Left ventricle myocardium inferior (tissue), 1 donor: ENCODE data around the gene PILRA. TPM values are rescaled to one million over a fixed set of nuclear protein-coding genes. Genes with fewer than 3 reads are reported as not detected.
"Not testable (repeated sequence)": the region's sequence is repeated elsewhere in the genome, so short reads cannot be mapped to it uniquely, and the experiment has no call there.

Source experiments
- DNase-seq: peaks from one replicate; pipeline ENCODE4 v3.0.0-alpha.2; 2020
- H3K27ac ChIP-seq: fragments of 200-600 bp; replicated peaks from 2 replicates; pipeline ENCODE4 v1.8.0; 2021
- H3K27me3 ChIP-seq: fragments of 200-600 bp; 2 replicates; pipeline ENCODE4 v1.8.0; 2021; ENCODE audit warnings: low read depth
- H3K36me3 ChIP-seq: fragments of 200-600 bp; 2 replicates; pipeline ENCODE4 v1.8.0; 2021
- H3K4me1 ChIP-seq: fragments of 200-600 bp; 2 replicates; pipeline ENCODE4 v1.8.0; 2021
- H3K4me3 ChIP-seq: fragments of 200-600 bp; 2 replicates; pipeline ENCODE4 v1.8.0; 2021; ENCODE audit warnings: mild to moderate bottlenecking, moderate library complexity
- H3K9me3 ChIP-seq: fragments of 200-600 bp; replicated peaks from 2 replicates; pipeline ENCODE4 v1.8.0; 2021
- CTCF ChIP-seq: fragments of 200-600 bp; IDR thresholded peaks from 2 replicates; pipeline ENCODE4 v1.8.0; 2021; ENCODE audit warnings: antibody characterized with exemption, mild to moderate bottlenecking, borderline replicate concordance
- intact Hi-C: fragments of 100-400 bp; cut with micrococcal nuclease; formaldehyde crosslinking; loops from one replicate; pipeline ENCODE4 v1.11.0; 2022
- total RNA-seq: library from RNA; stranded (reverse); fragmentation: NEBNext Ultra II Directional; extraction: Animal tissue kit (Norgen Biotek cat#: 25700); gene quantifications from one replicate; pipeline ENCODE4 v1.2.1, GENCODE V29; 2021
- donor health status: DM: no; HTN: yes; CAD: no; lungs with severe emphysema.

PILRA gene
- total RNA-seq, 1 donor from 2014 or later = 2.0 TPM

DNA sequence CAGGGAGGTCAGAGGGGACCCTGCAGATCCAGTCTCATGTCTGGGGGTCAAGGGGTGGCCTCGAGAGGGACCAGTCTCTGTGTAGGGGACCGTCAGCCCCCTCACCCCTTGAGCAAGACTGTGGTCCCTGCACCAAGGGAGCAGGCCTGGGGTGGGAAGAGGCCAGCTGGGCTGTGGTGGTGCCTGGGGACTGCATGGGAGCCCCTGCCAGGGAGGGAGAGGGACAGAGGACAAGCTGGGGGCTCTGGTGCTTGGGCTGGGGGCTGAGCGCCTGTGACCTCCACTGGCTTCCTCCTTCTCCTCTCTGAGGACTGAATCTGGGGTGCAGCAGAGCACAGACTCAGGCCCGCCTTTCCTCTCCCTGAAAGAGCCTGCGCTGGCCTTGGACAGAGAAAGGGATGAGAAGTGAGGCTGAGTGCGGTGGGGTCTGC is 16.1 kb upstream of the PILRA start:
- no peak for DNase-seq
- peaks cover 98% of the 10 kb centered on the region for H3K36me3 ChIP-seq
- H3K27ac ChIP-seq = no peak overlapping the region
- no peak for TF ChIP-seq CTCF
- H3K9me3 ChIP-seq = no peaks in the 10 kb centered on the region
- no peaks in the 10 kb centered on the region for H3K4me1 ChIP-seq
- H3K4me3 ChIP-seq = no peak overlapping the region
- H3K27me3 ChIP-seq = no peaks in the 10 kb centered on the region
- intact Hi-C loops = no loop called here

DNA sequence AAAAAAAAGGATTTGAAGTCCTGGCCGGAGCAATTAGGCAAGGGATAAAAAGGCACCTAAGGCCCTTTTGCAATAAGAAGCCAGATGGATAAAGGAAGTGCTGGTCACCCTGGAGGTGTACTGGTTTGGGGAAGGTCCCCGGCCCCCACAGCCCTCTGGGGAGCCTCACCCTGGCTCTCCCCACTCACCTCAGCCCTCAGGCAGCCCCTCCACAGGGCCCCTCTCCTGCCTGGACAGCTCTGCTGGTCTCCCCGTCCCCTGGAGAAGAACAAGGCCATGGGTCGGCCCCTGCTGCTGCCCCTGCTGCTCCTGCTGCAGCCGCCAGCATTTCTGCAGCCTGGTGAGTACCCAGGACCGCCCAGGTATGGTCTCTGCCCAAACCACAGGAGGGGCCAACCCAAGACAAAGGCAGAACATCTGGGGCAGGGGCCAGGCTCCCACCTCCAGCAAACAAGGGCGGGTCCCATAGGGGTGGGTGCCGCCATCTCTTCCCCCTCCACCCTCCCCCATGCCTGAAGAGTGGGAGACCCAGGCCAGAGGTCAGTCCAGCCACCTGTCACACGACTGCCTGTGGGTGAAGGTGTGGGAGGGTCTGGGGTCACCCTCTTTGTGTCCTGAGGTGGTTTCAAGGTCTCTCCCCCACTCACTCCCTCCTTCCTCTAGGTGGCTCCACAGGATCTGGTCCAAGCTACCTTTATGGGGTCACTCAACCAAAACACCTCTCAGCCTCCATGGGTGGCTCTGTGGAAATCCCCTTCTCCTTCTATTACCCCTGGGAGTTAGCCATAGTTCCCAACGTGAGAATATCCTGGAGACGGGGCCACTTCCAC is 15.0 kb upstream of the PILRA start, which contains the start of gene PILRB:
PILRB (plus strand) TSS at position 91 of the 830 bp plus-strand sequence; CDS start at position 277, 186 bp downstream.
- H3K4me3 ChIP-seq = no peak within 1 kb of the TSS
- no peak within 1 kb of the TSS for H3K27ac ChIP-seq
- DNase-seq = no peak

GRCh38 chr7:100358857-100359212 is 14.5 kb upstream of the PILRA start:
- intact Hi-C loops = no loop called here
- TF ChIP-seq CTCF = no peak
- no peaks in the 10 kb centered on the region for H3K4me1 ChIP-seq
- no peak overlapping the region for H3K4me3 ChIP-seq
- no peaks in the 10 kb centered on the region for H3K27me3 ChIP-seq
- no peaks in the 10 kb centered on the region for H3K9me3 ChIP-seq
- no peak for DNase-seq
- peaks cover 99% of the 10 kb centered on the region for H3K36me3 ChIP-seq
- H3K27ac ChIP-seq = no peak overlapping the region

More for the DNA sequence above, 15.0 kb upstream of the PILRA start, which contains the start of gene PILRB:
- intact Hi-C loops = no loop called here
- Histone ChIP-seq H3K9me3 (no peaks in the 10 kb centered on the region), H3K36me3 (peaks cover 99% of the 10 kb centered on the region), H3K27me3 (no peaks in the 10 kb centered on the region), H3K4me1 (no peaks in the 10 kb centered on the region)
- TF ChIP-seq CTCF = no peak

DNA sequence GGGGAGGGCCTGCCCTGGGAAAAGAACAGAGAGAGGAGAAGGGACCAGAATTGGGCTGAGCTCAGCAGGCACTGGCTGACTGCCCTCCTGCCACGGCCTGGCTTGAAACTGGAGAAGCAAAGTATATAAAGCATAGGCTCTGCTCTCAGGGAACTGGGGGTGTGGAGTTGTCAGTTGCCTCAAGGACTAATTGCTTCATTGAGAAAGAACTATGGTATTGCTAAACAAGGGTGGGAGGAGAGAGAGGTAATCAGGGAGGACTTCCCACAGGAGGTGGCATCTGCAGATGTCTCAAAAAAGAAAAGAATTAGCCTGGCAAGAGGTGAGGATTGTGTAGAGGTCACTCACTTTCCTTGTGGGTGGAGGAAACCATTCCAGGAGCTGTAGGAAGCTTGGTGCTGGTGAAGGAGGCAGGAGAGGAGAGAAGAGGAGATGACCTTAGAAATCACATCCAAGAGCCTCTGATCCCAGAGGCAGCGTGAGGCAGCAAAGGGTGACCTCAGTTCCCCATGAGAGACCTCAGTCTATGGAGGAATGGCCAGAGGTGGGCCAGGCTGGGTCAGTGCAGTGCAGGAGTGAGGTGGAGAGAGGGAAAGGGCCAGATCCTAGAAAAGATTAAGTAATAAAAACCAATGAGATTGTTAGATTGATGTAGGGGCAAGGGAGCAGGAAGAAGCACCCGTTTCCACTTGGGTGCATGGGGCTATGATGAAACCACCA is 13.0 kb upstream of the PILRA start:
- no peaks in the 10 kb centered on the region for H3K4me1 ChIP-seq
- no peaks in the 10 kb centered on the region for H3K27me3 ChIP-seq
- no peak overlapping the region for H3K4me3 ChIP-seq
- H3K9me3 ChIP-seq = no peaks in the 10 kb centered on the region
- no peak overlapping the region for H3K27ac ChIP-seq
- TF ChIP-seq CTCF = no peak
- DNase-seq = no peak
- intact Hi-C loops = no loop called here
- peaks cover 90% of the 10 kb centered on the region for H3K36me3 ChIP-seq

DNA sequence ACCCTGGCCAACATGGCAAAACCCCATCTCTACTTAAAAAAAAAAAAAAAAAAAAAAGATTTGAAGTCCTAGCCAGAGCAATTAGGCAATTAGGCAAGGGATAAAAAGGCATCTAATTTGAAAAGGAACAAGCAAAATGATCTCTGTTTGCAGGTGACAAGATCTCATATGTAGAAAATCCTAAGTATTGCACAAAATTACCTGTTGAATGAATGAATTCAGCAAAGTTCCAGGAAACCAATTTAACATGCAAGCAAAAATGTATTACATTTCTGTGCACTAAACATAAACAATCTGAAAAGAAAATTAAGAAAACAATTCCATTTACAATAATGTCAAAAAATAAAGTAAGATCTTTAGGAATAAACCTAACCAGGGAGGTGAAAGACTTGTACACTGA is 10.2 kb upstream of the PILRA start:
- H3K4me3 ChIP-seq = no peak overlapping the region
- no peaks in the 10 kb centered on the region for H3K27me3 ChIP-seq
- no peaks in the 10 kb centered on the region for H3K4me1 ChIP-seq
- TF ChIP-seq CTCF = no peak
- DNase-seq = no peak
- intact Hi-C loops = no loop called here
- no peaks in the 10 kb centered on the region for H3K9me3 ChIP-seq
- H3K27ac ChIP-seq = no peak overlapping the region
- peaks cover 74% of the 10 kb centered on the region for H3K36me3 ChIP-seq

- DNase-seq, H3K4me1 ChIP-seq, H3K27me3 ChIP-seq, H3K4me3 ChIP-seq, H3K27ac ChIP-seq, H3K9me3 ChIP-seq, intact Hi-C loops: not testable (repeated sequence)
- peaks cover 69% of the 10 kb centered on the region for H3K36me3 ChIP-seq
These were observed 9.5 kb upstream of the PILRA start for GRCh38 chr7:100363797-100364196.
